M059J (cell line): ENCODE data around the gene LRCH3. TPM values are rescaled to one million over a fixed set of nuclear protein-coding genes. Genes with fewer than 3 reads are reported as not detected.

ENCODE experiments used
- DNase-seq: peaks from one replicate; pipeline ENCODE4 v3.0.0-alpha.2; 2012; ENCODE audit warnings: low read depth
- total RNA-seq: library from RNA; depleted of rRNA; stranded (reverse); fragments of >200 nt; shearing (Covaris generic); gene quantifications from 2 replicates; pipeline ENCODE4 v1.2.3, GENCODE V29; 2014

Gene LRCH3
- total RNA-seq, 1 experiment from 2014 or later = 24.4 TPM

GRCh38 chr3:197791892-197792647 is 1.0 kb downstream of the LRCH3 start:
- peak; percentile 54 for DNase-seq

GRCh38 chr3:197793247-197793646 is 2.2 kb downstream of the LRCH3 start:
- DNase-seq = peak; percentile 37

GRCh38 chr3:197794115-197794514 is 3.1 kb downstream of the LRCH3 start:
- DNase-seq = no peak

- DNase-seq = peak; percentile 36
These were observed 4.1 kb downstream of the LRCH3 start for GRCh38 chr3:197795200-197795599.

GRCh38 chr3:197796087-197796486 is 5.0 kb downstream of the LRCH3 start:
- DNase-seq = no peak

GRCh38 chr3:197798863-197799262 is 7.8 kb downstream of the LRCH3 start:
- no peak for DNase-seq

- no peak for DNase-seq
These were observed 9.3 kb downstream of the LRCH3 start for GRCh38 chr3:197800379-197800778.

- DNase-seq = peak; percentile 96
These were observed 11.1 kb downstream of the LRCH3 start for GRCh38 chr3:197801891-197802778.

- peak; percentile 42 for DNase-seq
These were observed 11.9 kb downstream of the LRCH3 start for GRCh38 chr3:197802779-197803459.

- DNase-seq = no peak
These were observed 13.5 kb downstream of the LRCH3 start for GRCh38 chr3:197804511-197804910.

GRCh38 chr3:197807969-197808587 is 17.0 kb downstream of the LRCH3 start:
- peak; percentile 39 for DNase-seq

- DNase-seq = peak; percentile 51
These were observed 18.4 kb downstream of the LRCH3 start for GRCh38 chr3:197809356-197810020.

- no peak for DNase-seq
These were observed 19.8 kb downstream of the LRCH3 start for GRCh38 chr3:197810901-197811300.

- DNase-seq = peak; percentile 21
These were observed 20.3 kb downstream of the LRCH3 start for GRCh38 chr3:197811343-197811742.

- DNase-seq = no peak
These were observed 23.3 kb downstream of the LRCH3 start for GRCh38 chr3:197814372-197814771.

GRCh38 chr3:197820550-197821335 is 29.7 kb downstream of the LRCH3 start:
- no peak for DNase-seq

- no peak for DNase-seq
These were observed 38.5 kb downstream of the LRCH3 start for GRCh38 chr3:197829397-197830045.

- DNase-seq = no peak
These were observed 39.4 kb downstream of the LRCH3 start for GRCh38 chr3:197830308-197830966.

- DNase-seq = no peak
These were observed 39.9 kb downstream of the LRCH3 start for GRCh38 chr3:197830967-197831313.
